Kidney (tissue), 14 donors: Measurements from ENCODE around the gene MAP3K3. TPM values are rescaled to one million over a fixed set of nuclear protein-coding genes. Genes with fewer than 3 reads are reported as not detected.

Experiments used
- DNase-seq, 5 donors: peaks; one replicate each; pipeline ENCODE4 v3.0.0-alpha.2; 2013 to 2020
- FAIRE-seq: peaks from 2 replicates; lab custom pipeline; 2012; peaks lifted over from hg19 to GRCh38; lab: Jason Lieb, UNC
- H3K27ac ChIP-seq, 2 donors: one replicate each; pipeline ENCODE4 v1.7.0; 2013; ENCODE audit warnings: low read depth in 2 of 2, low read length in 2 of 2, inconsistent platforms in 1 of 2
- H3K27me3 ChIP-seq: one replicate; pipeline ENCODE4 v1.7.1; 2013; ENCODE audit warnings: low read length, inconsistent platforms; ENCODE audit not compliant: control insufficient read depth, insufficient read depth
- H3K36me3 ChIP-seq, 3 donors: one replicate each; pipeline versions ENCODE4 v1.7.0 to v1.7.1; 2013; ENCODE audit warnings: low read length in 3 of 3, control low read depth in 1 of 3, inconsistent platforms in 1 of 3; ENCODE audit not compliant: insufficient read depth in 3 of 3, control insufficient read depth in 2 of 3
- H3K4me1 ChIP-seq, 3 donors: one replicate each; pipeline versions ENCODE4 v1.7.0 to v1.7.1; 2013; ENCODE audit warnings: low read length in 3 of 3, inconsistent platforms in 1 of 3, low read depth in 1 of 3; ENCODE audit not compliant: control insufficient read depth in 2 of 3, insufficient read depth in 2 of 3
- H3K4me3 ChIP-seq, 3 donors: one replicate each; pipeline versions ENCODE4 v1.7.0 to v1.8.1; 2013; ENCODE audit warnings: low read length in 3 of 3, control low read depth in 1 of 3, inconsistent platforms in 1 of 3
- H3K9ac ChIP-seq, 3 donors: one replicate each; pipeline versions ENCODE4 v1.7.0 to v1.7.1; 2013; ENCODE audit warnings: low read length in 3 of 3, control low read depth in 1 of 3, inconsistent platforms in 1 of 3
- H3K9me3 ChIP-seq, 3 donors: one replicate each; pipeline versions ENCODE4 v1.7.0 to v1.7.1; 2013; ENCODE audit warnings: low read length in 3 of 3, control low read depth in 1 of 3, inconsistent platforms in 1 of 3; ENCODE audit not compliant: control insufficient read depth in 2 of 3, insufficient read depth in 1 of 3
- intact Hi-C: fragments of 100-400 bp; cut with DNase I; formaldehyde crosslinking; loops from one replicate; pipeline ENCODE4 v1.11.1; 2022
- polyA plus RNA-seq: library from polyadenylated mRNA; stranded (reverse); fragments of 350-450 nt; fragmentation: Illumina TruSeq; extraction: RNeasy Lipid Tissue Mini Kit (QIAGEN cat#74804); gene quantifications from one replicate; pipeline ENCODE4 v1.2.3, GENCODE V29; 2014; ENCODE audit warnings: low read depth, low replicate concordance; ENCODE audit not compliant: insufficient read depth
- total RNA-seq: library from RNA; stranded (reverse); fragmentation: NEBNext Ultra II Directional; extraction: Animal tissue kit (Norgen Biotek cat#: 25700); gene quantifications from one replicate; pipeline ENCODE4 v1.2.1, GENCODE V29; 2021
- TF ChIP-seq, protein P1 (sequence below): IDR thresholded peaks from 3 replicates; pipeline ENCODE4 v1.5.1; 2012; ENCODE audit warnings: mild to moderate bottlenecking, moderate library complexity, borderline replicate concordance; ENCODE audit not compliant: insufficient read depth; ENCODE audit errors: extremely low read depth
- donor health status: control.
- donor health status: control.
- donor health status: control.
- donor health status: control.
- donor health status: control.
- donor health status: DM: yes; HTN: yes; CAD: no.
- donor health status: Normal renal cell carcinoma (clear cell type).

The MAP3K3 gene
- total and polyA plus RNA-seq, 2 donors from 2014 or later: 17.4 to 50.5 TPM

DNA sequence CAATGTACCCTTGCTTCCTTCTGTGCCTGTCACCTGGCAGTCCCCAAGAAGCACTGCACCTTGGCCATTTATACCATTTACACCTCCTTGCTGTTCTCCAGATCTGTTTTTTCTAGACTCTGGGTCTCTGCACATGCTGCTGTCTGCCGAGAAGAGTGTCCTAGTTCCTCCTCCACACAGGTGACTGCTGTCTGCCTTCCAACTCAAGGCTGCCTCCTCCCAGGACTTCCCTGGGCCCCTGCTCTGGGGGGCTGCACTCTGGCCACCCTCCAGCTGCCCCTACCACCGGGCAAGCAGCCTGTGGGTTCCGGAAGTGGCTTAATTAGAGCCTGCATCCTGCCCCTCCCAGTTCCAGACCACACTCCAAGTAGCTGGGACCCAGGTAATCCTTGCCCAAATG is 83.4 kb downstream of the MAP3K3 start:
- Histone ChIP-seq H3K4me3 (no peak overlapping the region), H3K4me1 (peaks cover 0 to 2% (median 0%) of the 10 kb centered on the region in 3 donors), H3K9ac (no peak overlapping the region), H3K27me3 (no peaks in the 10 kb centered on the region), H3K9me3 (no peaks in the 10 kb centered on the region), H3K27ac (no peak overlapping the region), H3K36me3 (peaks cover 2 to 30% (median 26%) of the 10 kb centered on the region in 3 donors)
- no peak for FAIRE-seq
- no peak for DNase-seq
- intact Hi-C loops: no loop called here
- TF ChIP-seq, protein P1, sequence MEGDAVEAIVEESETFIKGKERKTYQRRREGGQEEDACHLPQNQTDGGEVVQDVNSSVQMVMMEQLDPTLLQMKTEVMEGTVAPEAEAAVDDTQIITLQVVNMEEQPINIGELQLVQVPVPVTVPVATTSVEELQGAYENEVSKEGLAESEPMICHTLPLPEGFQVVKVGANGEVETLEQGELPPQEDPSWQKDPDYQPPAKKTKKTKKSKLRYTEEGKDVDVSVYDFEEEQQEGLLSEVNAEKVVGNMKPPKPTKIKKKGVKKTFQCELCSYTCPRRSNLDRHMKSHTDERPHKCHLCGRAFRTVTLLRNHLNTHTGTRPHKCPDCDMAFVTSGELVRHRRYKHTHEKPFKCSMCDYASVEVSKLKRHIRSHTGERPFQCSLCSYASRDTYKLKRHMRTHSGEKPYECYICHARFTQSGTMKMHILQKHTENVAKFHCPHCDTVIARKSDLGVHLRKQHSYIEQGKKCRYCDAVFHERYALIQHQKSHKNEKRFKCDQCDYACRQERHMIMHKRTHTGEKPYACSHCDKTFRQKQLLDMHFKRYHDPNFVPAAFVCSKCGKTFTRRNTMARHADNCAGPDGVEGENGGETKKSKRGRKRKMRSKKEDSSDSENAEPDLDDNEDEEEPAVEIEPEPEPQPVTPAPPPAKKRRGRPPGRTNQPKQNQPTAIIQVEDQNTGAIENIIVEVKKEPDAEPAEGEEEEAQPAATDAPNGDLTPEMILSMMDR: no peak

DNA sequence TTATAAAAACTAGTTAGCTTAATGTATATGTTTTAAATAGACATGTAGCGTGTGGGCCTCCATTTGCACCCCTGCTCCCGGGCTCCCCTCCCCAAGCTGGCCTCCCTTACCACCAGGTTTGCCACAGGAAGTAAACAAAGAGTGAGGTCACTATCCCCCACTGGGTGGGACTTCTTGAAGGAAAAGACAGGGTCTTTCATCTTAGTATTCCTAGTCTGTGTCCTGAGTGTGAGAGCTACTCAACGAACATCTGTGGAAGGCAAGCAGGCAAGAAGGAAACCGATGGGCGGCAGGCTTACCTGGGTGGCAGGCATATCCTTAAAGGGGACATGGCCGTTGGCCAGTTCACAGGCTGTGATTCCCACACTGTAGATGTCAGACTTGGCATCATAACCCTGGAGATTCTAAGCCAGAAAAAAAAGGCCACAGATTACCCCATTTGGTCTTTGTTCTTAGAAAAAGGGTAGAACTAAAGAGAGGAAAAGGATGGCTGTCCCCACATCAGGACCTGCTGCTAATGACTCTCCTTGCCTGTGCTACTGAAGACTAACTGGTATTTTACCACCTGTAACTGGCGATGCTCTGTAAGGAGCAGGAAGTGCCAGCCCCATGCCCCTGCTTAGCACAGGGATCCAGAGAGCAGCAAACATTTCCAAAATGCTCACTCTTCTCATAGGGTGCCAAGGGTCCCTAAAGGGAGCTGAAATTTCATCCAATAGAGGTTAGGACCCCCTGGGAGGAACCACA is 84.3 kb downstream of the MAP3K3 start:
- DNase-seq (no peak), FAIRE-seq (no peak)
- TF ChIP-seq, protein P1: no peak
- Histone ChIP-seq H3K4me1 (no peaks in the 10 kb centered on the region), H3K36me3 (peaks cover 2 to 31% (median 28%) of the 10 kb centered on the region in 3 donors), H3K9ac (no peak overlapping the region), H3K9me3 (no peaks in the 10 kb centered on the region), H3K27me3 (no peaks in the 10 kb centered on the region), H3K4me3 (no peak overlapping the region), H3K27ac (no peak overlapping the region)
- intact Hi-C loops: no loop called here

DNA sequence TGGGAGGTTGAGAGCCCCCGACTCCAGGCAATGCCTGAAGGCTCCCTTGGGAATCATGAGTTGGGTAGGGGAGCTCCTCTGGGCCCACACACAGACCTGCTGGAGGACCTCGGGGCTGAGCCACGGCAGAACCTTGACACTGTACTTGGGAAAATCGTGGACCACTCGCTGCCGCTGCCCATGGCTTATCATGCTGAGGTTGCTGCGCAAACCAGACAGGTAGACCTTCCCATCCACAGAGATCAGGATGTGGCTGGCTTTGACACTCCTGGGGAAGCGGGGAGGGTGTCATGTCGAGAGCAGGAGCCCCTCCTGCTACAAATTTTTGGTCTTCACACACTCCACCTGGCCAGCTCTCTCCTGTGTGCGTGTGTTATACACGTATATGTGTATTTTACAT is 84.9 kb downstream of the MAP3K3 start:
- no peak for FAIRE-seq
- Histone ChIP-seq H3K27ac (no peak overlapping the region), H3K4me3 (no peak overlapping the region), H3K9ac (no peak overlapping the region), H3K27me3 (no peaks in the 10 kb centered on the region), H3K9me3 (no peaks in the 10 kb centered on the region), H3K4me1 (no peaks in the 10 kb centered on the region), H3K36me3 (peaks cover 2 to 34% (median 33%) of the 10 kb centered on the region in 3 donors)
- intact Hi-C loops: no loop called here
- DNase-seq: no peak
- TF ChIP-seq, protein P1: no peak
